Hepatocyte (in vitro differentiated cells): ENCODE results near the gene RIC1. TPM values are rescaled to one million over a fixed set of nuclear protein-coding genes. Genes with fewer than 3 reads are reported as not detected.

Experiments
- DNase-seq: peaks from one replicate; pipeline ENCODE4 v3.0.0-alpha.2; 2016; ENCODE audit warnings: low spot score
- H2AFZ ChIP-seq: fragments of 200-600 bp; sonication (generic); 2 replicates; pipeline ENCODE4 v1.6.0; 2016; ENCODE audit warnings: antibody characterized with exemption, mild to moderate bottlenecking
- H3K27ac ChIP-seq: fragments of 200-600 bp; sonication (generic); 2 replicates; pipeline ENCODE4 v1.5.1; 2016; ENCODE audit warnings: mild to moderate bottlenecking
- H3K27me3 ChIP-seq: fragments of 200-600 bp; sonication (generic); 2 replicates; pipeline ENCODE4 v1.6.1; 2016
- H3K36me3 ChIP-seq: fragments of 200-600 bp; sonication (generic); replicated peaks from 2 replicates; pipeline ENCODE4 v1.5.1; 2016; ENCODE audit warnings: low read depth; ENCODE audit not compliant: insufficient read depth
- H3K4me1 ChIP-seq: fragments of 200-600 bp; sonication (generic); 2 replicates; pipeline ENCODE4 v1.5.1; 2016; ENCODE audit warnings: mild to moderate bottlenecking, moderate library complexity; ENCODE audit not compliant: insufficient read depth
- H3K4me2 ChIP-seq: fragments of 200-600 bp; sonication (generic); 2 replicates; pipeline ENCODE4 v1.6.0; 2016
- H3K4me3 ChIP-seq: fragments of 200-600 bp; sonication (generic); 2 replicates; pipeline ENCODE4 v1.5.1; 2016; ENCODE audit warnings: mild to moderate bottlenecking
- H3K79me2 ChIP-seq: fragments of 200-600 bp; sonication (generic); 2 replicates; pipeline ENCODE4 v1.6.0; 2017; ENCODE audit warnings: mild to moderate bottlenecking
- H3K9me2 ChIP-seq: fragments of 200-600 bp; sonication (generic); replicated peaks from 2 replicates; pipeline ENCODE4 v1.6.0; 2017; ENCODE audit warnings: mild to moderate bottlenecking; ENCODE audit not compliant: insufficient read depth
- H3K9me3 ChIP-seq: fragments of 200-600 bp; sonication (generic); 2 replicates; pipeline ENCODE4 v1.5.1; 2016; ENCODE audit warnings: low read depth, mild to moderate bottlenecking
- H4K20me1 ChIP-seq: fragments of 200-600 bp; sonication (generic); 2 replicates; pipeline ENCODE4 v1.6.0; 2016; ENCODE audit warnings: mild to moderate bottlenecking; ENCODE audit not compliant: insufficient read depth, poor library complexity, severe bottlenecking
- EZH2 ChIP-seq: fragments of 200-600 bp; sonication (generic); IDR thresholded peaks from 2 replicates; pipeline ENCODE4 v1.6.1; 2016; ENCODE audit warnings: antibody characterized with exemption, mild to moderate bottlenecking, borderline replicate concordance
- EZH2phosphoT487 ChIP-seq: fragments of 200-600 bp; sonication (generic); IDR thresholded peaks from one replicate; pipeline ENCODE4 v1.6.1; 2018; ENCODE audit warnings: antibody characterized with exemption, mild to moderate bottlenecking, low read depth, moderate library complexity; ENCODE audit not compliant: unreplicated experiment, severe bottlenecking
- WGBS: methylation state at CpG from one replicate; pipeline ENCODE4 v1.1.6; 2016; ENCODE audit warnings: low lambda C conversion rate; ENCODE audit errors: missing lambda C conversion rate; 5-methylcytosine and 5-hydroxymethylcytosine counted together
- polyA plus RNA-seq: library from polyadenylated mRNA; unstranded; fragments of >200 nt; fragmentation: Nextera tagmentation; extraction: Ambion mirVana; gene quantifications from 2 replicates; pipeline ENCODE4 v1.2.1, GENCODE V29; 2016
- total RNA-seq: library from RNA; depleted of rRNA; stranded (reverse); fragments of >200 nt; gene quantifications from 2 replicates; pipeline ENCODE4 v1.2.3, GENCODE V29; 2014
- TF ChIP-seq, protein P1 (sequence below): fragments of 200-600 bp; sonication (generic); IDR thresholded peaks from 2 replicates; pipeline ENCODE4 v1.5.1; 2016; ENCODE audit warnings: antibody characterized with exemption, mild to moderate bottlenecking; ENCODE audit not compliant: poor library complexity

The RIC1 gene
- total and polyA plus RNA-seq, 2 experiments from 2014 or later: 11.2 to 34.9 TPM

DNA sequence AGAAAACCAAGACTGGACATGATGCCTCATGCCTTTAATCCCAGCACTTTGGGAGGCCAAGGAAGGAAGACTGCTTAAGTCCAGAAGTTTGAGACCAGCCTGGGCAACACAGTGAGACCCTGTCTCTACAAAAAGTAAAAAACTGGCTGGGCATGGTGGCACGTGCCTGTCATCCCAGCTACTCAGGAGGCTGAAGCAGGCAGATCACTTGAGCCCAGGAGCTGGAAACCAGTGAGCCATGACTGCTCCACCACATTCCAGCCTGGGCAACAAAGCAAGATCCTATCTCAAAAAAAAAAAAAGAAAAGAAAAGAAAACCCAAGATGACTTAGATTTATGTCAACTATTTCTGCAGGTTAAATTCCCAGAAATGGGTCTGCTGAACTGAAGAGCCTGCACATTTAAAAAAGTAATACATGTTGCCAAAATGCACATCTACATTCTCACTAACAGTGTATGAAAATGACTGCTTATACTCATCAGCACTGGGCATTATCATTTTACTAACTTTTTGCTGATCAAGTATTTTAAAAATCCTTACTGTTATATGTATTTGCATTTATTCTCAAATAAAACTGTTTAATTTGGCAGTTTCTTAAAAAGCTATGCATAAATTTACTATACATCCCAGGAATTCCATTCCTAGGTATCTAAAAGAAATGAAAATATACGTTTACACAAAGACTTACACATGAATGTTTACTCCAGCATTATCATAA, 189.7 kb downstream of the RIC1 start:
- no peak for DNase-seq
- Histone ChIP-seq H3K36me3 (no peaks in the 10 kb centered on the region), H3K27me3 (no peaks in the 10 kb centered on the region), H3K9me2 (no peaks in the 10 kb centered on the region), H3K4me1 (no peaks in the 10 kb centered on the region), H3K4me2 (no peak overlapping the region), H3K9me3 (no peaks in the 10 kb centered on the region), H3K79me2 (no peaks in the 10 kb centered on the region), H3K27ac (no peak overlapping the region), H3K4me3 (no peak overlapping the region), H2AFZ (no peak overlapping the region), H4K20me1 (no peaks in the 10 kb centered on the region)
- 81% methylated on average over 2 of the region's 2 CpGs for WGBS
- TF ChIP-seq EZH2phosphoT487 (no peak), EZH2 (no peak)
- TF ChIP-seq, protein P1, sequence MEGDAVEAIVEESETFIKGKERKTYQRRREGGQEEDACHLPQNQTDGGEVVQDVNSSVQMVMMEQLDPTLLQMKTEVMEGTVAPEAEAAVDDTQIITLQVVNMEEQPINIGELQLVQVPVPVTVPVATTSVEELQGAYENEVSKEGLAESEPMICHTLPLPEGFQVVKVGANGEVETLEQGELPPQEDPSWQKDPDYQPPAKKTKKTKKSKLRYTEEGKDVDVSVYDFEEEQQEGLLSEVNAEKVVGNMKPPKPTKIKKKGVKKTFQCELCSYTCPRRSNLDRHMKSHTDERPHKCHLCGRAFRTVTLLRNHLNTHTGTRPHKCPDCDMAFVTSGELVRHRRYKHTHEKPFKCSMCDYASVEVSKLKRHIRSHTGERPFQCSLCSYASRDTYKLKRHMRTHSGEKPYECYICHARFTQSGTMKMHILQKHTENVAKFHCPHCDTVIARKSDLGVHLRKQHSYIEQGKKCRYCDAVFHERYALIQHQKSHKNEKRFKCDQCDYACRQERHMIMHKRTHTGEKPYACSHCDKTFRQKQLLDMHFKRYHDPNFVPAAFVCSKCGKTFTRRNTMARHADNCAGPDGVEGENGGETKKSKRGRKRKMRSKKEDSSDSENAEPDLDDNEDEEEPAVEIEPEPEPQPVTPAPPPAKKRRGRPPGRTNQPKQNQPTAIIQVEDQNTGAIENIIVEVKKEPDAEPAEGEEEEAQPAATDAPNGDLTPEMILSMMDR: no peak

DNA sequence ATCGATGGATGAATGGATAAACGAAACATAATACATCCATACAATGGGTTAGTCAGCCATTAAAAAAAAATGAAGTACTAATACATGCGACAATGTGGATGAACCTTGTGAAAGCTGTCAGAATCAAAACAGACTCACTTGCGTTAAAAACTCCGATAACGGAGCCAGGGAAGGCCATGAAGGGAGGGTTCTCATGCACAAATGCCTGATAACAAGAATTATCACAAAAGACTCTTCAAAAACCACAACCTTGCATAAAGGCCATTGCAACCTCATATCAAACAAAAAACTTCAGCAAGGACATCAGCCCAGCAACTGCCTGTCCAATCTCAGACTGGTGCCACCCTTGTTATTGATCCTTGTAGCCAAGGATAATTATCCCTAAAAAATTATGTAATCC, 190.3 kb downstream of the RIC1 start:
- no peak overlapping the region for H3K4me3 ChIP-seq
- DNase-seq: no peak
- no peaks in the 10 kb centered on the region for H3K36me3 ChIP-seq
- H3K27me3 ChIP-seq: no peaks in the 10 kb centered on the region
- no peaks in the 10 kb centered on the region for H3K9me3 ChIP-seq
- H3K79me2 ChIP-seq: no peaks in the 10 kb centered on the region
- H2AFZ ChIP-seq: no peak overlapping the region
- no peaks in the 10 kb centered on the region for H4K20me1 ChIP-seq
- no peaks in the 10 kb centered on the region for H3K9me2 ChIP-seq
- TF ChIP-seq, protein P1: no peak
- no peak for TF ChIP-seq EZH2
- TF ChIP-seq EZH2phosphoT487: no peak
- H3K27ac ChIP-seq: no peak overlapping the region
- H3K4me2 ChIP-seq: no peak overlapping the region
- H3K4me1 ChIP-seq: no peaks in the 10 kb centered on the region
- 93% methylated on average over 6 of the region's 6 CpGs for WGBS

DNA sequence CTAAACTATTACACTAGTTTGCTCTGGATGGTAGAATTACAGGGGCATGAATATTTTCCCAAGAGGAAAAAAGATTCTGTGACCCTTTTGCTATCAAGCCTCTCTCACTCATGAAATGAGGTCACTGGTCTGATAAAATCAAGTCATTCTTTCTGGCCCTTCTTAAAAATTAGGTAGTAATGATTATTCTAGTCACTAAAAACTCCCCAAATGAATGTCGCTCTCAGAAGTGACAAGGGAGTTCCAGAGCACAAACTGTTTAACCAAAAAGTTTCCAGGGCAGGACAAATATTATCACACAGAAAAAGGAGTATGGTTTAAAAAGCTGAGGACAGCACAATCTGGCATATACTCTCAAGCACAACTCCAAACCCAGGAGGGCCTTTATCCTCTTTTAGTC, 191.5 kb downstream of the RIC1 start:
- no peak overlapping the region for H3K27ac ChIP-seq
- no peak overlapping the region for H2AFZ ChIP-seq
- TF ChIP-seq EZH2phosphoT487: no peak
- TF ChIP-seq, protein P1: no peak
- no peak for TF ChIP-seq EZH2
- no peak for DNase-seq
- no peaks in the 10 kb centered on the region for H3K36me3 ChIP-seq
- H3K4me3 ChIP-seq: no peak overlapping the region
- no peaks in the 10 kb centered on the region for H3K27me3 ChIP-seq
- no peaks in the 10 kb centered on the region for H3K9me3 ChIP-seq
- no peak overlapping the region for H3K4me2 ChIP-seq
- H3K9me2 ChIP-seq: no peaks in the 10 kb centered on the region
- H3K4me1 ChIP-seq: no peaks in the 10 kb centered on the region
- no peaks in the 10 kb centered on the region for H3K79me2 ChIP-seq
- H4K20me1 ChIP-seq: no peaks in the 10 kb centered on the region
- 93% methylated on average over 1 of the region's 1 CpG for WGBS
